Measurements from ENCODE around the gene NPDC1. TPM values are rescaled to one million over a fixed set of nuclear protein-coding genes. Genes with fewer than 3 reads are reported as not detected.

The NPDC1 gene
- total RNA-seq, 2 donors from 2014 or later: 49.7 to 57.8 TPM

GRCh38 chr9:136996361-136997292, 49.4 kb downstream of the NPDC1 start, which contains the start of gene CLIC3:
Gene CLIC3 (minus strand): TSS chr9:136996568. CDS start chr9:136996543, 25 bp downstream.
- TF ChIP-seq CTCF (IDR thresholded peaks at IDR 0.05): no peak
- DNase-seq (ENCODE audit: low spot score): no peak
- H3K27ac ChIP-seq: peak within 1 kb of the TSS in 1 of 2 donors; percentile 14
- H3K36me3 ChIP-seq: no peaks in the 10 kb centered on the region
- H3K9me3 ChIP-seq: no peaks in the 10 kb centered on the region
- H3K4me3 ChIP-seq: peak within 1 kb of the TSS in 1 of 2 donors; percentile 33
- H3K27me3 ChIP-seq: no peaks in the 10 kb centered on the region
- peaks cover 0 to 52% of the 10 kb centered on the region in 2 donors for H3K4me1 ChIP-seq

GRCh38 chr9:136995772-136996311, 50.1 kb downstream of the NPDC1 start:
- H3K9me3 ChIP-seq: no peaks in the 10 kb centered on the region
- H3K4me3 ChIP-seq: peak overlapping the region in 1 of 2 donors; percentile 33
- peaks cover 0 to 55% of the 10 kb centered on the region in 2 donors for H3K4me1 ChIP-seq
- TF ChIP-seq CTCF (IDR thresholded peaks at IDR 0.05): no peak
- peak overlapping the region in 1 of 2 donors; percentile 14 for H3K27ac ChIP-seq
- DNase-seq (ENCODE audit: low spot score): no peak
- H3K36me3 ChIP-seq: no peaks in the 10 kb centered on the region
- no peaks in the 10 kb centered on the region for H3K27me3 ChIP-seq

GRCh38 chr9:136995362-136995761, 50.6 kb downstream of the NPDC1 start:
- peak overlapping the region in 1 of 2 donors; percentile 33 for H3K4me3 ChIP-seq
- no peak overlapping the region for H3K27ac ChIP-seq
- no peak for TF ChIP-seq CTCF (IDR thresholded peaks at IDR 0.05)
- no peak for DNase-seq (ENCODE audit: low spot score)
- peaks cover 0 to 55% of the 10 kb centered on the region in 2 donors for H3K4me1 ChIP-seq
- H3K36me3 ChIP-seq: no peaks in the 10 kb centered on the region
- H3K9me3 ChIP-seq: no peaks in the 10 kb centered on the region
- H3K27me3 ChIP-seq: no peaks in the 10 kb centered on the region

- Histone ChIP-seq H3K4me1 (peaks cover 0 to 55% of the 10 kb centered on the region in 2 donors), H3K4me3 (peak overlapping the region in 1 of 2 donors; percentile 33), H3K27me3 (no peaks in the 10 kb centered on the region), H3K9me3 (no peaks in the 10 kb centered on the region), H3K27ac (no peak overlapping the region), H3K36me3 (no peaks in the 10 kb centered on the region)
- no peak for DNase-seq (ENCODE audit: low spot score)
- TF ChIP-seq CTCF (IDR thresholded peaks at IDR 0.05): no peak
Observed at GRCh38 chr9:136994888-136995230, 51.1 kb downstream of the NPDC1 start.

GRCh38 chr9:136994180-136994887, 51.6 kb downstream of the NPDC1 start:
- no peak for DNase-seq (ENCODE audit: low spot score)
- Histone ChIP-seq H3K9me3 (no peaks in the 10 kb centered on the region), H3K27me3 (no peaks in the 10 kb centered on the region), H3K4me3 (peak overlapping the region in 1 of 2 donors; percentile 33), H3K36me3 (no peaks in the 10 kb centered on the region), H3K4me1 (peaks cover 0 to 55% of the 10 kb centered on the region in 2 donors), H3K27ac (no peak overlapping the region)
- TF ChIP-seq CTCF (IDR thresholded peaks at IDR 0.05): no peak

Measured in right atrium auricular region (tissue), 2 donors.